Measurements from ENCODE around the gene ADRA2B. TPM values are rescaled to one million over a fixed set of nuclear protein-coding genes. Genes with fewer than 3 reads are reported as not detected.

ADRA2B gene
- total RNA-seq, 1 donor, result under 0.01 TPM

DNA sequence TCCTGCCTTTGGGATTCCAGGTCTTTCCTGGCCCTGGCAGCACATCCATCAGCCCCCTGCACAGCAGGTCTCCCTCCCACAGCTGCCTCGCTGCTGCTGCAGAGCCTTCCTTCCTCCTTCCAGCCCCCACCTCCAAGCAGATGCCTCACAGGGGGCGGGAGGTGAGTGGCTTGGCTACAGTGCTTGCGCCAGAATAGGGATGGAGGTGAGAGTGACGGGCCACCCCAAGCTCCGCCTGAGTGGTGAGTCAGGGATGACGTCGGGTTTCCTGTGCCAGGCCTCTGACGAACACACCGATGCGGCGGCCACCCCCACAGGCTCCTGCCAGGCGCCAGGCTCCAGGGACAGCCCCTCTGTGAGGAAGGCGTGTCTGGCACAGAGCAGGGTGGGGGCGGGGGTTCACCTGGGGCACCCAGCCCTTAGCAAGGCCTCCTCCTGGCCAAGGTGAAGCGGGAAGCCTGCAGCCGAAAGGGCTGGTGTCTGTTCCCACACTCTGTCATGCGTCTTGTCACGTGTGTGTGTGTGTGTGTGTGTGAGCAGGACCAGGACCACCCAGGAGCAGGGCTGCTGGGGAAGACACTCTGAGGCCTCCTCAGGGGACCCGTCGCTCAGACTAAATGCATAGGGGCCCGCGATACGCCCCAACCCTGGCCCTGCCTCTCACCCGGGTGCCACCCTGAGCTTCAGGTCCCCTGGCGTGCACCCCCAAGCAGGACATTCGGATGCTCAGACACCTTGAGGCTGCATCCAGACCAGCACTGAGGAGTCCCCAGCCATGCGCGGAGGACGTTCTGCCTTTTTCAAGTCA lies 32.2 kb upstream of the ADRA2B start:
- TF ChIP-seq, protein P1, sequence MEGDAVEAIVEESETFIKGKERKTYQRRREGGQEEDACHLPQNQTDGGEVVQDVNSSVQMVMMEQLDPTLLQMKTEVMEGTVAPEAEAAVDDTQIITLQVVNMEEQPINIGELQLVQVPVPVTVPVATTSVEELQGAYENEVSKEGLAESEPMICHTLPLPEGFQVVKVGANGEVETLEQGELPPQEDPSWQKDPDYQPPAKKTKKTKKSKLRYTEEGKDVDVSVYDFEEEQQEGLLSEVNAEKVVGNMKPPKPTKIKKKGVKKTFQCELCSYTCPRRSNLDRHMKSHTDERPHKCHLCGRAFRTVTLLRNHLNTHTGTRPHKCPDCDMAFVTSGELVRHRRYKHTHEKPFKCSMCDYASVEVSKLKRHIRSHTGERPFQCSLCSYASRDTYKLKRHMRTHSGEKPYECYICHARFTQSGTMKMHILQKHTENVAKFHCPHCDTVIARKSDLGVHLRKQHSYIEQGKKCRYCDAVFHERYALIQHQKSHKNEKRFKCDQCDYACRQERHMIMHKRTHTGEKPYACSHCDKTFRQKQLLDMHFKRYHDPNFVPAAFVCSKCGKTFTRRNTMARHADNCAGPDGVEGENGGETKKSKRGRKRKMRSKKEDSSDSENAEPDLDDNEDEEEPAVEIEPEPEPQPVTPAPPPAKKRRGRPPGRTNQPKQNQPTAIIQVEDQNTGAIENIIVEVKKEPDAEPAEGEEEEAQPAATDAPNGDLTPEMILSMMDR (IDR thresholded peaks at IDR 0.05; ENCODE audit: insufficient read depth, low read length), result no peak
- peak; percentile 84 for DNase-seq (ENCODE audit: low read depth)
- no peak overlapping the region for H3K4me3 ChIP-seq (ENCODE audit: low read depth, low read length)

DNA sequence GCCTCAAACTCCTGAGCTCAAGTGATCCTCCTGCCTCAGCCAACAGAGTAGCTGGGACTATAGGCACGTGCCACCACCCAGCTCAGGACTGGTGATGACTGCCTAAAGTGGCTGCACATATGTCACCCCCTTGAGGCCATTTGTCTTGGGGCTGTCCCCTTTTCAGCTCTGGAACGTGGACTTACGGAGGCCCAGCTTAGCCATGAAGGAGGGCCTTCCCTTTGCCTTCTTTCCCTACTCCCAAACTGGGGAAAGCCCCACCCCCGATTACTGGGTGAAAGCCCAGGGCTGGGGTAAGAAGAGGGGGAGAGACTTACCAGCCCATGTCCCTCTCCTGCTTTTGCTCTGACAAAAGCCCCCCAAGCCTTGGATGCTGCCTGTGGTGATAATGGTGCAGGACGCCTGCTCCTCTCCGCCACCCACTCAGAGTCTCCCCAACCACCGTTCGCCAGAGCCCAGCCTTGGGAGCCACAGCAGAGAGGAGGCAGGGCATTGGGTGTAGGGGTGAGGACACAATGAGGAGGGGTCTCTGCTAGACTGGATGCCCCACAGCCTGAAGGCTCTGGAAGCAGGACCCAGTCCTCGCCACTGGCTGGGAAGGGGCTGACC lies 31.3 kb upstream of the ADRA2B start:
- TF ChIP-seq, protein P1 (IDR thresholded peaks at IDR 0.05; ENCODE audit: insufficient read depth, low read length), result no peak
- DNase-seq (ENCODE audit: low read depth), result peak; percentile 3
- no peak overlapping the region for H3K4me3 ChIP-seq (ENCODE audit: low read depth, low read length)

DNA sequence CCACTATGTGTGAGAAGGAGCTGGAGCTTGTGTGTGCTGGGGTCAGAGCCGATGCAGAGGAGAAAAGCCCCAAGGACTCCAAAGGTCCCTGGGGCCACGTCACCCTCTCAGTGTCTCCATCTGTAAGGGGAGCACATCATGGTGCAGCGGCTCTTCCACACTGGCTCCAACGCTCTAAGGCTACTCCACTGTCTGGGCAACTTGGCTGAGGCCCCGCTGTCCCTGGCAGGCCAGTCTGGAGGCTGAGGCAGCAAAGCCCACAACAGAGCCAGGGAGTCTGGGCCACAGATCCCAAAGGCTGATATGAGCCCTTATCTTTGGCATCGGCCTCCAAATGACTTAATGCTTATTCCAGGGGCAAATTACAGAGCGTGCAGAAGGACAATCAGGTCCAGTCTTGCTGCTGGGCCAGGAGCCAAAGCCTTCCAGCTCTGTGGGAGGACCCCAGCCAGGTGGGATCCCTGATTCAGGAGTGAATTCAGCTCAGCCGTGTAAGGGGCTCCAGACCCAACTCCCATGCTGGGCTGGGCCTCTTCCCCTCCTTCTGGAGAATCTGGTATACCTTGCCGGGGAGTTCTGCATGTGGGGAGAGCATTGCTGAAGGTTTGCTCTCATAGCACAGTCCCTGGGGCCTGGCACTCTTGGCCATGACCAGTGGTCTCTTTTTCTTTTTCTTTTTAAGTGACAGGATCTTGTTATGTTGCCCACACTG lies 30.7 kb upstream of the ADRA2B start:
- TF ChIP-seq, protein P1 (IDR thresholded peaks at IDR 0.05; ENCODE audit: insufficient read depth, low read length), result no peak
- H3K4me3 ChIP-seq (ENCODE audit: low read depth, low read length), result no peak overlapping the region
- peak; percentile 46 for DNase-seq (ENCODE audit: low read depth)

DNA sequence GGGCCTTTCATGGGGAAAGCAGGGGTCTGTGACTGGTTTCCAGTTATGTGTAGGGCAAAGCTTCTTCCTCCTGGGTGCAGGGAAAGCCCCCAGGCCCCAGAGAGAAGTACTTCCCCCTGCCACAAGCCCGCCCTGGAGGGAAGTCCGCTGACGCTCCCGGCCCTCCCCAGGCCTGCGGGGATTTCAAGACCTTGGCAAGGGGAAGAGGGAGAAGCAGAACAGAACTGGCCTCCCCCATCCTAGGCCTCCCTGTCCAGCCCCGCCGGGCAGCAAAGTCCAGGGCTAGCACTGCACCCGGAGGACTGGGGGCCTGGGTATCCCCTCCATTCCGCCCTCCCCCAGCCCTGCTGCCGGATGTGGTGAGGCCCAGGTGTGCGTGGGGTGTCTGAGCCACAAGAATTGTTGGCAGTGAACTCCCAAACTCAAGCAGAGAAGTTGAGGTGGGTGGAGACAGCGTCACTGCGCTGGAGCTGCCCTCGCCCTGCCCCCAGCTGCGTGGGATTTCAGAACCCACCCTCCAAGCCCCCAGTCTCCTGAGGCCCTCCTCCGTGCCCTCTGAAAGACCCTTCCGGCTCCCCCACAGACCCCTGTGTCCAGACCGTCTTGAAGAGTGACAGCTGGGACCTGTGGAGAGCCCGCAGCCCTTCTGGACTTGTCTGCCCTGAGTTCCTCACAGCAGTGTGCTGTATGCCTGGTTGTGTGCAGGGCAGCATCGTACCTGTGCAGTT lies 29.9 kb upstream of the ADRA2B start:
- TF ChIP-seq, protein P1 (IDR thresholded peaks at IDR 0.05; ENCODE audit: insufficient read depth, low read length), result no peak
- H3K4me3 ChIP-seq (ENCODE audit: low read depth, low read length), result no peak overlapping the region
- DNase-seq (ENCODE audit: low read depth), result no peak

DNA sequence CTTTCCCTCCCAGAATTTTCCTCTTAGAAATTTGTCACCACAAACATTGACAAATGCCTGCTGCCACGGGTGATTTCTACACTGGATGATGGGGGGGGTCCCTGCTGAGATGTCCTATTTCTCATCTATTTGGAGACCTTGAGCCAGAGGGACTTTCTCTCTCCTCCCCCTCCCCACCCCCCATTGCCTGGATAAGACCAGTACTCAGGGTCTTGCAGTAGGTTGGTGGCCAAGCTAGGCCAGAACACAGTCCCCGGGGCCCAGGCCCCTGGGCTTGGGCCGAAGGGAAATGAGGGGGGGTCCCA lies 29.4 kb upstream of the ADRA2B start:
- DNase-seq (ENCODE audit: low read depth), result no peak
- TF ChIP-seq, protein P1 (IDR thresholded peaks at IDR 0.05; ENCODE audit: insufficient read depth, low read length), result no peak
- H3K4me3 ChIP-seq (ENCODE audit: low read depth, low read length), result peak overlapping the region; percentile 70

DNA sequence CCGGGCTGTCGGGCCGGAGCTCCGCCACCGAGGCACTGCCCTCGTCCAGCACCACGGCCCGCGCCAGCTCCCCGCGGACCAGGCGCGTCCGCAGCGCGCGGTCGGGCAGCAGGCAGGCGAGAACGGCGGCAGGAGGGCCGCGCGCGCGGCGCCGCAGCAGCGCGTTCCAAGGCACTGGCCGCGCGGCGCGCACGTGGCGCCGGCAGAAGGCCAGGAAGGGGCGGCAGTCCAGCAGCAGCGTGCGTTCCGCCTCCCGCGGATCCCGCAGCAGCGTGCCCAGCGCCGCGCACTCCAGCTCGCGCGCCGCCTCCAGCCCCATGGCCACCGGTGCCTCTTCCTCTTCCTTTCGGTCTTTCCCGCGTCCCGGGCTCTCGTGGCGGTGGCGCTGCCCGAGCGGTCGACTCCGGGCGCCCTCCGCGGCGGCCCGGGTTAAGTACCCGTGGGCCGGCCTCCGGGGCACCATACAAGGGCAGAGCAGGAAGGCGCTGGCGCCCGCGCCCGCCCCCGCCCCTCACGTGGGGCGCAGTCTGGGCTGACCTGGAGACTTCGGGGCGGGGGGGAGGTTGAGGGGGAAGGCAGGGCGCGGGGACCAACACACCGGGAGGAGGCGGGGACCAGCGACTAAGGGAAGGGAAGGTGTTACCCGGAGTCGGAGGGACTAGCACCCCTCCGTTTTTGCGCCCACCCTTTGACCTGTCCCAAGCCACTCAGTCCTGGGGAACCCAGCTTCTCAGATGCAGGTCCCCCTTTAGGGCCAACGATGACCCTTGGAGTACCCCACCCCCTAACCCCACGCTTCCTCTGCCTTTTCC lies 28.9 kb upstream of the ADRA2B start, which contains the start of gene DUSP2:
TSS of gene DUSP2 (minus strand) at position 405 of the 812 bp plus-strand sequence. CDS start at position 319, 86 bp downstream.
- H3K4me3 ChIP-seq (ENCODE audit: low read depth, low read length), result peak within 1 kb of the TSS; percentile 70
- DNase-seq (ENCODE audit: low read depth), result peak; percentile 48
- TF ChIP-seq, protein P1 (IDR thresholded peaks at IDR 0.05; ENCODE audit: insufficient read depth, low read length), result no peak
